Muscle of leg (tissue), 11 donors: ENCODE results near the gene FBH1. TPM values are rescaled to one million over a fixed set of nuclear protein-coding genes. Genes with fewer than 3 reads are reported as not detected.
"Not testable (repeated sequence)": the region's sequence is repeated elsewhere in the genome, so short reads cannot be mapped to it uniquely, and the experiment has no call there.

ENCODE experiments used
- DNase-seq: peaks from one replicate; pipeline ENCODE4 v3.0.0; 2013
- H3K27ac ChIP-seq: one replicate; pipeline ENCODE4 v1.5.1; 2013; ENCODE audit warnings: mild to moderate bottlenecking, low read length, control low read depth
- H3K27me3 ChIP-seq: one replicate; pipeline ENCODE4 v1.6.1; 2013; ENCODE audit warnings: low read length; ENCODE audit not compliant: control insufficient read depth, insufficient read depth
- H3K36me3 ChIP-seq: one replicate; pipeline ENCODE4 v1.6.1; 2013; ENCODE audit warnings: low read length; ENCODE audit not compliant: control insufficient read depth, insufficient read depth
- H3K4me1 ChIP-seq: one replicate; pipeline ENCODE4 v1.6.1; 2013; ENCODE audit warnings: low read length; ENCODE audit not compliant: control insufficient read depth, insufficient read depth
- H3K4me3 ChIP-seq: one replicate; pipeline ENCODE4 v1.5.1; 2013; ENCODE audit warnings: low read length, control low read depth
- H3K9me3 ChIP-seq: replicated peaks from 2 replicates; pipeline ENCODE4 v1.6.1; 2013; ENCODE audit warnings: low read depth, low read length; ENCODE audit not compliant: control insufficient read depth
- WGBS: methylation state at CpG from one replicate; pipeline ENCODE4 v1.1.5; 2013; ENCODE audit warnings: missing lambda C conversion rate; ENCODE audit not compliant: insufficient coverage; 5-methylcytosine and 5-hydroxymethylcytosine counted together
- polyA plus RNA-seq, 8 donors: library from polyadenylated mRNA; unstranded; fragments of 120-200 nt; gene quantifications; one replicate each; pipeline versions ENCODE4 v1.2.1 to v1.2.3, GENCODE V29; 2013; ENCODE audit warnings: inconsistent platforms in 1 of 8, low replicate concordance in 1 of 8; ENCODE audit not compliant: insufficient read length in 8 of 8, insufficient read depth in 1 of 8
- total RNA-seq: library from RNA; stranded (reverse); fragments of 120-200 nt; gene quantifications from one replicate; pipeline ENCODE4 v1.2.4, GENCODE V29; 2013

FBH1 gene
- total and polyA plus RNA-seq, 9 donors = 45.8 to 57.7 (median 53.5) TPM

DNA sequence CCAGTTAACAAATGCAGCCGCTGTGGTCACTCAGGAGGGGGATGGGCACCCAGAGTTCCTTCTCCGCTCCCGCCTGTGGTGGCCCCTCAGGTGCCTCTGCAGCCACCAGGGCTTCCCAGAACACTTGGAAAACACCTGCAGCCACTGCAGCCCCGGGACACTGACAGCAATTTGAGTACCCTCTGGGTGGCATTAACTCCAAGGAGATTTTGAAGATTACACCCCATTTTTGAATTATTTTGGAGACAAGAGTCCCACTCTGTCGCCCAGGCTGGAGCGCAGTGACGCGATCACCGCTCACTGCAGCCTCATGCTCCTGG is 55.1 kb downstream of the FBH1 start:
- WGBS = 75% methylated on average over 8 of the region's 9 CpGs
- Histone ChIP-seq H3K36me3 (no peaks in the 10 kb centered on the region), H3K27me3 (no peaks in the 10 kb centered on the region), H3K27ac (peak overlapping the region; percentile 99), H3K9me3 (no peaks in the 10 kb centered on the region), H3K4me3 (peak overlapping the region; percentile 23), H3K4me1 (peaks cover 58% of the 10 kb centered on the region)
- DNase-seq = no peak

DNA sequence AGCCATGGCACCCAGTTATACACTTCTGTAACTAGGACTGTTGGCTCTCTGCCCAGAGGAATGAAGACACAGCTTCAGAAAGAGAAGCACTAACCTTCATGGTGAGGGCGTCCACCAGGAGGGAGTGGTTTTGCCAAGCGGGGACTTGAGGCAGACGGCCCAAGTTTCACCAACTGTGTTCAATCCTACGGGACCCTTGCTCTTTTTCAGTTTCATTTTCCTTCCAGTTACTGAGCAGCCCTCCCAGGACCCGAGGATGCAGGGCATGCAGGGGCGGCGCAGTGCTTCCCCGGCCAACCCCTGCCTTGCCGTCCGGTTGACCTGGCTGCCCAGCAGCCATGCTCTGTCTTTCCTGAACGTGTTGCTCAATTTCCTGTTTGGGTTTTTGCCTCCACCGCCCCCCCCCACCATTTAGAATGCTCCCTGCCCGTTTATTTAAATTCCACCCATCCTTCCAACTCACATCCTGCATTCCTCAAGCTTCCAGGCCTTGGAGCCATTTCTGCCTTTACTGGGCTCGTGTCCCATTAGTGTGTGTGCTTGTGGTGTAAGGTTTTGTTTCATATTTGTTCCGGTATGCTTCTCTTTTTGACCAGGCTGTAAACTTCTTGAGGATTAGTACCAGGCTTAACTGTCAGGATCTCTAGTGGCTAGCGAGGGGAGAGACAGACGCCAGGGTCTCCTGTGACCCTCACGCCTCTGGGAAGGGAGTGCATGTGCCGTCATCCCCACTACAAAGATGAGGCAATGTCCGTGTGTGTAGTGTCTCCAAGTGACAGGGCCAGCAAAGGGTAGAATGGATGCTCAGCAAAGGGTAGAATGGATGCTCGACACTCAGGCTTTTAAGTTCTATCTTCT is 55.7 kb downstream of the FBH1 start:
- peak overlapping the region; percentile 99 for H3K27ac ChIP-seq
- 16% methylated on average over 13 of the region's 21 CpGs for WGBS
- no peaks in the 10 kb centered on the region for H3K9me3 ChIP-seq
- no peaks in the 10 kb centered on the region for H3K36me3 ChIP-seq
- peak; percentile 97 for DNase-seq
- H3K4me3 ChIP-seq = peak overlapping the region; percentile 23
- H3K4me1 ChIP-seq = peaks cover 58% of the 10 kb centered on the region
- no peaks in the 10 kb centered on the region for H3K27me3 ChIP-seq

GRCh38 chr10:5946419-5946775 is 56.4 kb downstream of the FBH1 start:
- Histone ChIP-seq H3K4me1 (peaks cover 56% of the 10 kb centered on the region), H3K27ac (peak overlapping the region; percentile 99)
- not testable (repeated sequence) for DNase-seq, H3K36me3 ChIP-seq, H3K27me3 ChIP-seq, H3K9me3 ChIP-seq, H3K4me3 ChIP-seq
- WGBS = 81% methylated on average over 3 of the region's 10 CpGs

DNA sequence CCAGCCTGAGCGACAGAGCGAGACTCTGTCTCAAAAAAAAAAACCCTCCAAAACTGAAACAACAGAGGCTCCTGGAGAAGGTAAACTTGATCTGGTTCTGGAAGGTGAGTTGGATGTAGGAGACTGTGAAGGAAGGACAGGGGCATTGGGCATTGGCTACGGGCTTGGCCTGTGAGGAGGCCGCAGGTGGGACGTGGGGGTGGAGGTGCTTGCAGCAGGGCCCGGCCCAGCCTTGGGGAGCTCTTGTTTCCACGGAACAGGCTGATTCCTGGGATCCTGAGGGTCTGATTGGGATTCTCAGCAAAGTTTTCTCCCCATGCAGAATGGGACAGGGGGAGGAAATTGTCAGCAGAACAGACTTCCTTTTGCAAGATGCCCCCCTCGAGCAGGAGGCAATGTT is 56.7 kb downstream of the FBH1 start:
- Histone ChIP-seq H3K9me3 (no peaks in the 10 kb centered on the region), H3K27ac (peak overlapping the region; percentile 35), H3K27me3 (no peaks in the 10 kb centered on the region), H3K4me1 (peaks cover 52% of the 10 kb centered on the region), H3K4me3 (no peak overlapping the region), H3K36me3 (no peaks in the 10 kb centered on the region)
- DNase-seq = no peak
- 90% methylated on average over 5 of the region's 8 CpGs for WGBS

- 75% methylated on average over 11 of the region's 17 CpGs for WGBS
- H3K4me1 ChIP-seq = peaks cover 45% of the 10 kb centered on the region
- no peaks in the 10 kb centered on the region for H3K27me3 ChIP-seq
- DNase-seq = no peak
- H3K4me3 ChIP-seq = no peak overlapping the region
- H3K36me3 ChIP-seq = no peaks in the 10 kb centered on the region
- H3K27ac ChIP-seq = no peak overlapping the region
- H3K9me3 ChIP-seq = no peaks in the 10 kb centered on the region
Observed at GRCh38 chr10:5947471-5948207, 57.6 kb downstream of the FBH1 start.

DNA sequence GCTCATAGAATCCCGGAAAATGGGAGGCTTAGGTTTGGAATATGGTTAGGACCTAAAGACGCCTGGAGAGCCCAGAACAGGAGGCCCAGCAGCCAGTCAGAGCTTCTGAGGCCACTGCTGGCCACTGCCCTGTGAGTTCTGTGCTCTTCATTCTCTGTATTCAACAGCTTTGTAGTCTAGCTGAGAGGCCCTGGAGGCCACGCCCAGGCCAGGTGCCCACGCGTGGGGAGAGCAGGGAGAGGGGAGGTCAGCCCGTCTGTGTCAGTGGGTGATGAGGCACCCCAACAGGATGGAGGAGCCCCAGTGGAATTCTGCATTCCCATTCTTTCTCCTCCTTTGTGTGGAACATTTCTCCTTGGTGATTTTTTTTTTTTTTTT is 58.2 kb downstream of the FBH1 start:
- Histone ChIP-seq H3K27me3 (no peaks in the 10 kb centered on the region), H3K9me3 (no peaks in the 10 kb centered on the region), H3K4me3 (no peak overlapping the region), H3K27ac (no peak overlapping the region), H3K36me3 (no peaks in the 10 kb centered on the region), H3K4me1 (peaks cover 42% of the 10 kb centered on the region)
- no peak for DNase-seq
- 78% methylated on average over 2 of the region's 6 CpGs for WGBS

GRCh38 chr10:5949009-5949759 is 59.1 kb downstream of the FBH1 start:
- H3K9me3 ChIP-seq = no peaks in the 10 kb centered on the region
- no peaks in the 10 kb centered on the region for H3K36me3 ChIP-seq
- no peak overlapping the region for H3K27ac ChIP-seq
- peak; percentile 74 for DNase-seq
- no peak overlapping the region for H3K4me3 ChIP-seq
- 11% methylated on average over 4 of the region's 14 CpGs for WGBS
- H3K4me1 ChIP-seq = peaks cover 34% of the 10 kb centered on the region
- no peaks in the 10 kb centered on the region for H3K27me3 ChIP-seq

DNA sequence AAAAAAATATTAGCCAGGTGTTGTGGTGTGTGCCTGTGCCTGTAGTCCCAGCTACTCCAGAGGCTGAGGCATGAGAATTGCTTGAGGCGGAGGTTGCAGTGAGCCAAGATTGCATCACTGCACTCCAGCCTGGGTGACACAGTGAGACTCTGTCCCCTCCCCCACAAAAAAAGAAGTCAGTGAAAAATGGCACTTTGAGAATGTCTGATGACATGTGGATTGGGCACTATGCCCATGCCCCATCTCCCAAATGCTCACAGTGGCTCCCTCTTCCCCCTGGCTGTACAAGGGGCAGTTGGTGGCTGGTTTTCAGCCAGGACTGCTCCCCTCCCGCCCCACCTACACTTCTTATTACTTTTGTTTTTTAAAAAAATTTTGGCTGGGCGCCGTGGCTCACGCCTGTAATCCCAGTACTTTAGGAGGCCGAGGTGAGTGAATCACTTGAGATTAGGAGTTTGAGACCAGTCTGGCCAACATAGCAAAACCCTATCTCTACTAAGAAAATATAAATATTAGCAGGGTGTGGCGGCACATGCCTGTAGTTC is 61.2 kb downstream of the FBH1 start:
- Histone ChIP-seq H3K36me3 (no peaks in the 10 kb centered on the region), H3K4me3 (no peak overlapping the region), H3K9me3 (no peaks in the 10 kb centered on the region), H3K27me3 (no peaks in the 10 kb centered on the region), H3K27ac (no peak overlapping the region), H3K4me1 (peaks cover 14% of the 10 kb centered on the region)
- peak; percentile 27 for DNase-seq
- no CpG with 5 or more reads among the region's 7 CpGs for WGBS

GRCh38 chr10:5951721-5952407 is 61.8 kb downstream of the FBH1 start:
- DNase-seq = no peak
- WGBS = 58% methylated on average over 1 of the region's 6 CpGs
- no peak overlapping the region for H3K27ac ChIP-seq
- H3K36me3 ChIP-seq = no peaks in the 10 kb centered on the region
- H3K4me1 ChIP-seq = peaks cover 8% of the 10 kb centered on the region
- no peak overlapping the region for H3K4me3 ChIP-seq
- H3K9me3 ChIP-seq = no peaks in the 10 kb centered on the region
- no peaks in the 10 kb centered on the region for H3K27me3 ChIP-seq
